Upper lobe of left lung (tissue), 4 donors: Measurements from ENCODE around the gene IRF2.

ENCODE experiments used
- POLR2A ChIP-seq, 4 donors: fragments of 450-650 bp; IDR thresholded peaks; one replicate each; pipeline ENCODE4 v1.5.1; 2016 to 2017; ENCODE audit warnings: antibody characterized with exemption in 4 of 4, mild to moderate bottlenecking in 2 of 4
- POLR2AphosphoS5 ChIP-seq, 2 donors: sonication (generic); formaldehyde crosslinking; IDR thresholded peaks; one replicate each; pipeline ENCODE4 v1.5.1; 2017; ENCODE audit warnings: antibody characterized with exemption in 2 of 2
- TF ChIP-seq, protein P1 (sequence below), 6 experiments: fragments of 450-650 bp in 4 of 6; fragments of 200-600 bp in 2 of 6; sonication (generic) in 2 of 6; IDR thresholded peaks; one replicate each; pipeline ENCODE4 v1.5.1; 2016 to 2019; ENCODE audit warnings: antibody characterized with exemption in 6 of 6

DNA sequence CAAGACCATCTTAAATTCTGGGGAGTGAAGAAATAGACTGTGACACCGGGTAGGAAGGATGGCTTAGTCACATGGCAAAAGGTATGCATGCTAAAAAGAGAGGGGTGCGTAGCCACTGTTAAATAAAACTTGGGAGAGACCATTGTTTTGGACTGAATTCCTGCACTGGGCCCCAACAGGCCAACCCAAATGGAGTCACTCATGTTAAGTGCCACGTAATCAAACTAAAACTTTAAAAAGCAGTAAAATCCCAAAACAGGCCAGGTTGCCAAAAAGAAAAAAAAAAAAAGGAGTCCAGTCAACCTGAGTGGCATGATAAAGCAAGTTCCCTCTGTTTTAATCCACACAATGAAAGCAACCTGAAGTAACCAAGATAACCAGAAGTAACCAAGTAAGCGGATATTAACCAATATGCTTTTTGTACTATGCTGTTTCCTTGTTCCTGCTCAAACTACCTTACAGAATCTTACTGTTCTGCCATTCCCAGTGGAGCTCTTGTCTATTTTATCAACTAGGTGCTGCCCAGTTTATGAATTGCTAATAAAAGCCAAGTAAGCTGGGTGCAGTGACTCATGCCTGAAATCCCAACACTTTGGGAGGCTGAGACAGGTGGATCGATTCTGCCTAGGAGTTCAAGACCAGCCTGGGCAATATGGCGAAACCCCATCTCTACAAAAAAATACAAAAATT is 132.0 kb downstream of the IRF2 start:
- no peak for TF ChIP-seq POLR2AphosphoS5 (IDR thresholded peaks at IDR 0.05)
- TF ChIP-seq, protein P1, sequence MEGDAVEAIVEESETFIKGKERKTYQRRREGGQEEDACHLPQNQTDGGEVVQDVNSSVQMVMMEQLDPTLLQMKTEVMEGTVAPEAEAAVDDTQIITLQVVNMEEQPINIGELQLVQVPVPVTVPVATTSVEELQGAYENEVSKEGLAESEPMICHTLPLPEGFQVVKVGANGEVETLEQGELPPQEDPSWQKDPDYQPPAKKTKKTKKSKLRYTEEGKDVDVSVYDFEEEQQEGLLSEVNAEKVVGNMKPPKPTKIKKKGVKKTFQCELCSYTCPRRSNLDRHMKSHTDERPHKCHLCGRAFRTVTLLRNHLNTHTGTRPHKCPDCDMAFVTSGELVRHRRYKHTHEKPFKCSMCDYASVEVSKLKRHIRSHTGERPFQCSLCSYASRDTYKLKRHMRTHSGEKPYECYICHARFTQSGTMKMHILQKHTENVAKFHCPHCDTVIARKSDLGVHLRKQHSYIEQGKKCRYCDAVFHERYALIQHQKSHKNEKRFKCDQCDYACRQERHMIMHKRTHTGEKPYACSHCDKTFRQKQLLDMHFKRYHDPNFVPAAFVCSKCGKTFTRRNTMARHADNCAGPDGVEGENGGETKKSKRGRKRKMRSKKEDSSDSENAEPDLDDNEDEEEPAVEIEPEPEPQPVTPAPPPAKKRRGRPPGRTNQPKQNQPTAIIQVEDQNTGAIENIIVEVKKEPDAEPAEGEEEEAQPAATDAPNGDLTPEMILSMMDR (IDR thresholded peaks at IDR 0.05): no peak
- TF ChIP-seq POLR2A (IDR thresholded peaks at IDR 0.05): no peak
